ENCODE measurements around the gene NCK1. TPM values are rescaled to one million over a fixed set of nuclear protein-coding genes. Genes with fewer than 3 reads are reported as not detected.
"Not testable (repeated sequence)": the region's sequence is repeated elsewhere in the genome, so short reads cannot be mapped to it uniquely, and the experiment has no call there.

The NCK1 gene
- total RNA-seq, 2 experiments from 2014 or later, result 31.9 to 34.7 TPM

DNA sequence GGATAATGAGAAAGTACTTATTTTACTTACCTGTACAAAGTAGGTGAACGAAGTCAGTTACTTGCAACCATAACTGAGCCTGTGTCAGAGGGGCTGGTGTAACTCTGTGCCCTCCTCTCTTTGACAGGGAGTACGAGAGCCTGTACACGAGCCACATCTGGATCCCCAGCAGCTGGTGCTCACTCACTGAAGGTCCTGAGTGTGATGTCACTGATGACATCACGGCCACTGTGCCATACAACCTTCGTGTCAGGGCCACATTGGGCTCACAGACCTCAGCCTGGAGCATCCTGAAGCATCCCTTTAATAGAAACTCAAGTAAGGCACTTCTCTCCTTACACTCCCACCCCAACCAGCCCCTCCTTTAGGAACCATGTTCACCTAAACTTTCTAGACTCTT, 120.0 kb downstream of the NCK1 start:
- CTCF ChIA-PET, result no interaction called here
- no peak overlapping the region for H3K27ac Mint-ChIP-seq
- H3K27me3 Mint-ChIP-seq, result no peaks in the 10 kb centered on the region
- intact Hi-C loops (cut with micrococcal nuclease), result no loop called here
- no peaks in the 10 kb centered on the region for H3K9me3 Mint-ChIP-seq
- DNase-seq, result no peak
- POLR2A ChIA-PET, result no interaction called here
- H3K4me3 Mint-ChIP-seq, result no peak overlapping the region
- TF ChIP-seq CTCF (IDR thresholded peaks at IDR 0.05), result no peak
- no peaks in the 10 kb centered on the region for H3K4me1 Mint-ChIP-seq (ENCODE audit: low read depth)
- no peak for ATAC-seq
- H3K36me3 Mint-ChIP-seq (ENCODE audit: low read depth), result no peaks in the 10 kb centered on the region

DNA sequence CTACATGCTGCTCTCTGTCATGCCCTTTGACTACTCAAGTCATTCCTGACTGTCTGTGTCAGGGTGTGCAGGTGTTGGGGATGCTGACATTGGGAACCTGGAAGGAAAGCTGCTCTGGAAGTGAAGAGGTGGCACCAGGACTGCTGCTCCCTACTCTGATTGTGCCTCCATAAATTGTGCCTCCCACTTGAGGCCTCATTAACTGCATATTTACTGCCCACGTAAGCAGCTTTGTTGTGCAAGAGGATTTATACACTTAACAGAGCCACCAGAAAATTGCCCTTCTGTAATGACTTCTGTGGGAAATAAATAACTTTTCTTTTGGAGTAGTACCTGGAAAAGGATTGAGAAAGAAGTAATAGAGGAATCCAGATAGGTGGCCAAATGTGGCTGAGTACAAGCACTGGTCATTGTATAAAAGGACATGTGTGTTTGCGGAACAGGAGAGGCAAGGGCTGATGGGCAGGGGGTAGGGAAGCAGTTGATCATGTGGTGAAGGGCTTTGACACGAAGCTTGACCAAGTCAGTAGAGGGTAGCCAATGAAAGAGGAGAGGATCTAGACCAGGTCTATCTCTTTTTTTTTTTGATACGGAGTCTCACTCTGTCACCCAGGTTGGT, 120.6 kb downstream of the NCK1 start:
- ChIA-PET CTCF (no interaction called here), POLR2A (interaction anchor here (2.0 kb wide), 1 partner anchor 121 kb away, joined by 5 read pairs; the partner anchor contains the start of gene NCK1)
- Mint-ChIP-seq H3K9me3 (no peaks in the 10 kb centered on the region), H3K27me3 (no peaks in the 10 kb centered on the region), H3K4me1 (ENCODE audit: low read depth) (no peaks in the 10 kb centered on the region), H3K4me3 (no peak overlapping the region), H3K27ac (no peak overlapping the region), H3K36me3 (ENCODE audit: low read depth) (no peaks in the 10 kb centered on the region)
- TF ChIP-seq CTCF (IDR thresholded peaks at IDR 0.05), result no peak
- DNase-seq (no peak), ATAC-seq (no peak)
- intact Hi-C loops (cut with micrococcal nuclease), result no loop called here

GRCh38 chr3:136984837-136985236, 122.8 kb downstream of the NCK1 start:
- Mint-ChIP-seq H3K27ac (no peak overlapping the region), H3K36me3 (ENCODE audit: low read depth) (no peaks in the 10 kb centered on the region), H3K4me1 (ENCODE audit: low read depth) (no peaks in the 10 kb centered on the region), H3K27me3 (no peaks in the 10 kb centered on the region), H3K4me3 (no peak overlapping the region), H3K9me3 (no peaks in the 10 kb centered on the region)
- no peak for TF ChIP-seq CTCF (IDR thresholded peaks at IDR 0.05)
- ATAC-seq (no peak), DNase-seq (no peak)
- POLR2A ChIA-PET, result interaction anchor here (2.0 kb wide), 1 partner anchor 123 kb away, joined by 5 read pairs; the partner anchor contains the start of gene NCK1
- intact Hi-C loops (cut with micrococcal nuclease), result no loop called here
- CTCF ChIA-PET, result no interaction called here

DNA sequence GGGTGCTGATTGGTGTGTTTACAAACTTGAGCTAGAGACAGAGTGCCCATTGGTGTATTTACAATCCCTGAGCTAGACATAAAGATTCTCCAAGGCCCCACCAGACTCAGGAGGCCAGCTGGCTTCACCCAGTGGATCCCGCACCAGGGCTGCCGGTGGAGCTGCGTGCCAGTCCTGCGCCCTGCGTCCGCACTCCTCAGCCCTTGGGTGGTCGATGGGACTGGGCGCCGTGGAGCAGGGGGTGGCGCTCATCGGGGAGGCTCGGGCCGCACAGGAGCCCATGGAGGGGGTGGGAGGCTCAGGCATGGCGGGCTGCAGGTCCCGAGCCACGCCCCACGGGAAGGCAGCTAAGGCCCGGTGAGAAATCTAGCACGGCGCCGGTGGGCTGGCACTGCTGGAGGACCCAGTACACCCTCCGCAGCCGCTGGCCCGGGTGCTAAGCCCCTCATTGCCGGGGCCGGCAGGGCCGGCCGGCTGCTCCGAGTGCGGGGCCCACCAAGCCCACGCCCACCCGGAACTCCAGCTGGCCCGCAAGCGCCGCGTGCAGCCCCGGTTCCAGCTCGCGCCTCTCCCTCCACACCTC, 125.5 kb downstream of the NCK1 start:
- H3K27me3 Mint-ChIP-seq; ATAC-seq; DNase-seq; H3K4me3 Mint-ChIP-seq; POLR2A ChIA-PET; H3K36me3 Mint-ChIP-seq (ENCODE audit: low read depth); H3K4me1 Mint-ChIP-seq (ENCODE audit: low read depth); intact Hi-C loops (cut with micrococcal nuclease); H3K9me3 Mint-ChIP-seq; H3K27ac Mint-ChIP-seq; CTCF ChIA-PET: not testable (repeated sequence)

GRCh38 chr3:136988651-136989050, 126.6 kb downstream of the NCK1 start:
- Mint-ChIP-seq H3K36me3 (ENCODE audit: low read depth) (no peaks in the 10 kb centered on the region), H3K27me3 (no peaks in the 10 kb centered on the region), H3K4me3 (no peak overlapping the region), H3K9me3 (no peaks in the 10 kb centered on the region), H3K27ac (no peak overlapping the region), H3K4me1 (ENCODE audit: low read depth) (no peaks in the 10 kb centered on the region)
- intact Hi-C loops (cut with micrococcal nuclease), result no loop called here
- CTCF ChIA-PET, result no interaction called here
- DNase-seq, result no peak
- POLR2A ChIA-PET, result interaction anchor here (1.0 kb wide), 1 partner anchor 8 kb away, joined by 3 read pairs; no protein-coding TSS in a partner anchor
- TF ChIP-seq CTCF (IDR thresholded peaks at IDR 0.05), result no peak
- no peak for ATAC-seq
